DMS53 (cell line): ENCODE data around the gene REV3L.
"Not testable (repeated sequence)": the region's sequence is repeated elsewhere in the genome, so short reads cannot be mapped to it uniquely, and the experiment has no call there.

Experiments used
- DNase-seq: peaks from one replicate; lab custom pipeline; 2025; lab: John Stamatoyannopoulos, UW

The REV3L gene

GRCh38 chr6:111258615-111259088, 224.4 kb downstream of the REV3L start:
- DNase-seq, result no peak

GRCh38 chr6:111258010-111258409, 225.0 kb downstream of the REV3L start:
- DNase-seq, result no peak

- DNase-seq, result peak; percentile 2
Measured at GRCh38 chr6:111256646-111257045, 226.4 kb downstream of the REV3L start.

GRCh38 chr6:111255838-111256237, 227.2 kb downstream of the REV3L start:
- not testable (repeated sequence) for DNase-seq

- DNase-seq, result no peak
Measured at GRCh38 chr6:111254779-111255166, 228.2 kb downstream of the REV3L start.

GRCh38 chr6:111254004-111254778, 228.8 kb downstream of the REV3L start:
- DNase-seq, result no peak

GRCh38 chr6:111252726-111253125, 230.3 kb downstream of the REV3L start:
- DNase-seq, result no peak

- no peak for DNase-seq
Measured at GRCh38 chr6:111250791-111251354, 232.1 kb downstream of the REV3L start.
